ENCODE measurements around the gene KIF26A.

DNA sequence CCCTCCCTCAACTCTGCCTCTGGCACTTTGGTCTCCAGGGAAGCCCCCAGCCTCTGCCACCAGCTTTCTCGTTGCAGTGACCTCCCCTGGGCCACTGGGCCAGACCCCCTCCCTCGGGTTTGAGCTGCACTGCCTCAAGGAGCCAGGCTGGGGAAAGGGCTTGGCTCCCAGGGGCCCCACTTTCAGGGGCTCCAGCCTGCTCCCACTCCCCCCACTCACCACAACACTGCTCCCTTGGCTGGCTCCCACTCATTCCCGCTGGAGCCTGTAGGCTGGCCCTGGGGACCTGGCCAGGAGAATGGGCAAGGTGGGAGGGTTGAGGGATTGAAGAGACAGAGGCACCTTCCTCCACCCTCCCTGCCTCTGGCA, 19.3 kb upstream of the KIF26A start:
- TF ChIP-seq, protein P1, sequence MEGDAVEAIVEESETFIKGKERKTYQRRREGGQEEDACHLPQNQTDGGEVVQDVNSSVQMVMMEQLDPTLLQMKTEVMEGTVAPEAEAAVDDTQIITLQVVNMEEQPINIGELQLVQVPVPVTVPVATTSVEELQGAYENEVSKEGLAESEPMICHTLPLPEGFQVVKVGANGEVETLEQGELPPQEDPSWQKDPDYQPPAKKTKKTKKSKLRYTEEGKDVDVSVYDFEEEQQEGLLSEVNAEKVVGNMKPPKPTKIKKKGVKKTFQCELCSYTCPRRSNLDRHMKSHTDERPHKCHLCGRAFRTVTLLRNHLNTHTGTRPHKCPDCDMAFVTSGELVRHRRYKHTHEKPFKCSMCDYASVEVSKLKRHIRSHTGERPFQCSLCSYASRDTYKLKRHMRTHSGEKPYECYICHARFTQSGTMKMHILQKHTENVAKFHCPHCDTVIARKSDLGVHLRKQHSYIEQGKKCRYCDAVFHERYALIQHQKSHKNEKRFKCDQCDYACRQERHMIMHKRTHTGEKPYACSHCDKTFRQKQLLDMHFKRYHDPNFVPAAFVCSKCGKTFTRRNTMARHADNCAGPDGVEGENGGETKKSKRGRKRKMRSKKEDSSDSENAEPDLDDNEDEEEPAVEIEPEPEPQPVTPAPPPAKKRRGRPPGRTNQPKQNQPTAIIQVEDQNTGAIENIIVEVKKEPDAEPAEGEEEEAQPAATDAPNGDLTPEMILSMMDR (IDR thresholded peaks at IDR 0.05) = no peak
- TF ChIP-seq POLR2A (IDR thresholded peaks at IDR 0.05) = no peak
